BE2C (cell line): ENCODE results near the gene CARD10.
A peak's percentile ranks its signal among the peaks of the same experiment; 100 is the strongest.
"Not testable (repeated sequence)": the region's sequence is repeated elsewhere in the genome, so short reads cannot be mapped to it uniquely, and the experiment has no call there.

ENCODE experiments used
- DNase-seq: peaks from one replicate; pipeline ENCODE4 v3.0.0-alpha.2; 2020
- H3K27me3 ChIP-seq: fragments of 250-450 bp; sonication (Bioruptor Pico); 2 replicates; pipeline ENCODE4 v1.5.1; 2020; ENCODE audit warnings: mild to moderate bottlenecking
- H3K36me3 ChIP-seq: fragments of 250-450 bp; sonication (Bioruptor Pico); 2 replicates; pipeline ENCODE4 v1.5.1; 2020; ENCODE audit warnings: mild to moderate bottlenecking
- H3K4me1 ChIP-seq: fragments of 250-450 bp; sonication (Bioruptor Pico); 2 replicates; pipeline ENCODE4 v1.5.1; 2020
- H3K4me3 ChIP-seq: 2 replicates; pipeline ENCODE4 v1.5.1; 2011; ENCODE audit warnings: low read depth, low read length
- H3K9me3 ChIP-seq: fragments of 250-450 bp; sonication (Bioruptor Pico); 2 replicates; pipeline ENCODE4 v1.5.1; 2020
- TF ChIP-seq, protein P1 (sequence below): IDR thresholded peaks from 2 replicates; pipeline ENCODE4 v1.5.1; 2012; ENCODE audit warnings: mild to moderate bottlenecking, low read depth, low read length

CARD10 gene

GRCh38 chr22:37471727-37472417, 47.3 kb downstream of the CARD10 start:
- H3K36me3 ChIP-seq: no peaks in the 10 kb centered on the region
- TF ChIP-seq, protein P1, sequence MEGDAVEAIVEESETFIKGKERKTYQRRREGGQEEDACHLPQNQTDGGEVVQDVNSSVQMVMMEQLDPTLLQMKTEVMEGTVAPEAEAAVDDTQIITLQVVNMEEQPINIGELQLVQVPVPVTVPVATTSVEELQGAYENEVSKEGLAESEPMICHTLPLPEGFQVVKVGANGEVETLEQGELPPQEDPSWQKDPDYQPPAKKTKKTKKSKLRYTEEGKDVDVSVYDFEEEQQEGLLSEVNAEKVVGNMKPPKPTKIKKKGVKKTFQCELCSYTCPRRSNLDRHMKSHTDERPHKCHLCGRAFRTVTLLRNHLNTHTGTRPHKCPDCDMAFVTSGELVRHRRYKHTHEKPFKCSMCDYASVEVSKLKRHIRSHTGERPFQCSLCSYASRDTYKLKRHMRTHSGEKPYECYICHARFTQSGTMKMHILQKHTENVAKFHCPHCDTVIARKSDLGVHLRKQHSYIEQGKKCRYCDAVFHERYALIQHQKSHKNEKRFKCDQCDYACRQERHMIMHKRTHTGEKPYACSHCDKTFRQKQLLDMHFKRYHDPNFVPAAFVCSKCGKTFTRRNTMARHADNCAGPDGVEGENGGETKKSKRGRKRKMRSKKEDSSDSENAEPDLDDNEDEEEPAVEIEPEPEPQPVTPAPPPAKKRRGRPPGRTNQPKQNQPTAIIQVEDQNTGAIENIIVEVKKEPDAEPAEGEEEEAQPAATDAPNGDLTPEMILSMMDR: no peak
- no peak overlapping the region for H3K4me3 ChIP-seq
- no peaks in the 10 kb centered on the region for H3K4me1 ChIP-seq
- no peak for DNase-seq
- H3K27me3 ChIP-seq: no peaks in the 10 kb centered on the region
- H3K9me3 ChIP-seq: no peaks in the 10 kb centered on the region

DNA sequence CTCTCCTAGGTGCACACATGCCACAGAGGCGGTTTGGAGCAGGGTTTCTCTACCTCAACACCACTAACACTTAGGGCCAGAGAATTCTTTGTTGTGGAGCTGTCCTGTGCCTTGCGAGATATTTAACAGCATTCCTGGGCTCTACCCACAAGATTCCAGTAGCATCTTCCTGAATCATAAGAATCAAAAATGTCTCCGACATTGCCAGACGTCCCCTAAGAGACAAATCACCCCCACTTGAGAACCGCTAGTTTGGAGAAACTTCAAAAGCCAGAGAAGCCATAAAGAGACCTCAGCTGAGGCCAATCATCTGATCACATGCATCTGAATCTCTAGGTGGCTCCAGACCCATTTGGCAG, 49.1 kb downstream of the CARD10 start:
- H3K9me3 ChIP-seq: no peaks in the 10 kb centered on the region

GRCh38 chr22:37469416-37470086, 49.7 kb downstream of the CARD10 start:
- DNase-seq: no peak
- Histone ChIP-seq H3K27me3 (no peaks in the 10 kb centered on the region), H3K4me1 (no peaks in the 10 kb centered on the region), H3K9me3 (no peaks in the 10 kb centered on the region), H3K36me3 (no peaks in the 10 kb centered on the region), H3K4me3 (no peak overlapping the region)
- TF ChIP-seq, protein P1: no peak

More for the DNA sequence above, 49.1 kb downstream of the CARD10 start:
- Histone ChIP-seq H3K4me3 (no peak overlapping the region), H3K27me3 (no peaks in the 10 kb centered on the region), H3K36me3 (no peaks in the 10 kb centered on the region), H3K4me1 (no peaks in the 10 kb centered on the region)
- TF ChIP-seq, protein P1: no peak
- no peak for DNase-seq

GRCh38 chr22:37468201-37468695, 51.0 kb downstream of the CARD10 start:
- not testable (repeated sequence) for H3K36me3 ChIP-seq, H3K27me3 ChIP-seq, H3K4me1 ChIP-seq, DNase-seq, H3K9me3 ChIP-seq, H3K4me3 ChIP-seq

DNA sequence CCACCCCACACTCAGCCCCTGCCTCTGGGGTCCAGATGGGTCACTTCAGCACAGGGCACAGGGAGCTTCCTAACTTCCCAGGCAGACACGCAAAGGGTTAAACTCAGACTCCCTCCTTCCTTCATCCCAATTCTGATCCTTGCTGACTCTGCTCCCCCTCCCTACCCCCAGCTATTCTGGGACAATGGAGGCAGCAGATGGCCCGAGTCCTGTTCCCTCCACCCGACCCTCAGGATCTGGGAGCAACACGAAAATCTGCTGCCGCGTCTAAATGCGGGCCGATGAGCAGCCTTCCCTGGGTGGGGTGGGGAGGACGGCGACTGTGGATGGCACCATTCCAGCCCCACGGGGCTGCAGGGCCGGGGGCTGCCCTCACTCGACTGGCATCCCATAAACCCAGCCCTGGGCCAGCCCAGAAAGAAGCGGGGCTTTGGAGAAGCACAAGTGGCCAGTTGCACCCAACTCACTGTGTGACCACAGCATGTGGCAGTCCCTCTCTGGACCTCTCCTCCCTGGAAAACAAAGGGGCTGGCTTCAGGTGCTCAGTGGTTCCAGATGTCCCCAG, 51.7 kb downstream of the CARD10 start:
- Histone ChIP-seq H3K4me1 (peaks cover 14% of the 10 kb centered on the region), H3K4me3 (no peak overlapping the region), H3K27me3 (no peaks in the 10 kb centered on the region), H3K9me3 (no peaks in the 10 kb centered on the region), H3K36me3 (no peaks in the 10 kb centered on the region)
- TF ChIP-seq, protein P1: no peak
- DNase-seq: no peak

- Histone ChIP-seq H3K36me3 (no peaks in the 10 kb centered on the region), H3K27me3 (no peaks in the 10 kb centered on the region), H3K9me3 (no peaks in the 10 kb centered on the region), H3K4me3 (no peak overlapping the region), H3K4me1 (peaks cover 22% of the 10 kb centered on the region)
- DNase-seq: peak; percentile 80
- TF ChIP-seq, protein P1: no peak
These were observed 55.0 kb downstream of the CARD10 start for GRCh38 chr22:37464181-37464580.
